Gastroesophageal sphincter (tissue), 4 donors: ENCODE measurements around the gene PTCH1. TPM values are rescaled to one million over a fixed set of nuclear protein-coding genes. Genes with fewer than 3 reads are reported as not detected.

Experiments used
- ATAC-seq: fragments of 150-250 bp; one replicate; pipeline ENCODE4 v1.9.1; 2016; ENCODE audit warnings: mild to moderate bottlenecking, moderate library complexity
- H3K27ac ChIP-seq, 4 donors: fragments of 200-600 bp; sonication (generic) in 3 of 4; 1 replicate in 3 of 4; 2 replicates in 1 of 4; pipeline ENCODE4 v1.5.1; 2016 to 2019
- H3K27me3 ChIP-seq: fragments of 200-600 bp; sonication (generic); one replicate; pipeline ENCODE4 v1.5.1; 2019
- H3K36me3 ChIP-seq, 2 donors: fragments of 200-600 bp; sonication (generic); one replicate each; pipeline ENCODE4 v1.5.1; 2019; ENCODE audit warnings: control low read depth in 1 of 2
- H3K4me1 ChIP-seq, 3 donors: fragments of 200-600 bp; sonication (generic); 1 replicate in 2 of 3; 2 replicates in 1 of 3; pipeline ENCODE4 v1.5.1; 2016 to 2019; ENCODE audit warnings: control low read depth in 2 of 3
- H3K4me3 ChIP-seq, 2 donors: fragments of 200-600 bp; sonication (generic); one replicate each; pipeline ENCODE4 v1.5.1; 2019; ENCODE audit warnings: mild to moderate bottlenecking in 1 of 2, moderate library complexity in 1 of 2
- H3K9me3 ChIP-seq, 3 donors: fragments of 200-600 bp; sonication (generic); one replicate each; pipeline ENCODE4 v1.5.1; 2017 to 2019; ENCODE audit warnings: control low read depth in 2 of 3
- EP300 ChIP-seq: sonication (generic); formaldehyde crosslinking; IDR thresholded peaks from one replicate; pipeline ENCODE4 v1.6.1; 2017; ENCODE audit warnings: antibody characterized with exemption, mild to moderate bottlenecking
- POLR2A ChIP-seq, 2 donors: fragments of 450-650 bp; IDR thresholded peaks; one replicate each; pipeline ENCODE4 v1.6.1; 2017; ENCODE audit warnings: antibody characterized with exemption in 2 of 2, mild to moderate bottlenecking in 2 of 2, moderate library complexity in 1 of 2
- POLR2AphosphoS5 ChIP-seq: sonication (generic); formaldehyde crosslinking; IDR thresholded peaks from one replicate; pipeline ENCODE4 v1.6.1; 2017; ENCODE audit warnings: antibody characterized with exemption
- WGBS, 2 donors: methylation state at CpG; one replicate each; pipeline ENCODE4 v1.1.5; 2018; ENCODE audit warnings: low coverage in 1 of 2; 5-methylcytosine and 5-hydroxymethylcytosine counted together
- total RNA-seq, 4 donors: library from RNA; depleted of rRNA; stranded (reverse); fragments of >200 nt; gene quantifications; one replicate each; pipeline ENCODE4 v1.1.0, GENCODE V29; 2016
- TF ChIP-seq, protein P1 (sequence below), 4 experiments: fragments of 200-600 bp in 2 of 4; fragments of 450-650 bp in 2 of 4; sonication (generic) in 1 of 4; IDR thresholded peaks; one replicate each; pipeline ENCODE4 v1.5.1; 2017 to 2019; ENCODE audit warnings: antibody characterized with exemption in 4 of 4, mild to moderate bottlenecking in 2 of 4, moderate library complexity in 2 of 4

Gene PTCH1
- total RNA-seq, 4 donors from 2014 or later, result 12.5 to 20.3 (median 15.5) TPM

DNA sequence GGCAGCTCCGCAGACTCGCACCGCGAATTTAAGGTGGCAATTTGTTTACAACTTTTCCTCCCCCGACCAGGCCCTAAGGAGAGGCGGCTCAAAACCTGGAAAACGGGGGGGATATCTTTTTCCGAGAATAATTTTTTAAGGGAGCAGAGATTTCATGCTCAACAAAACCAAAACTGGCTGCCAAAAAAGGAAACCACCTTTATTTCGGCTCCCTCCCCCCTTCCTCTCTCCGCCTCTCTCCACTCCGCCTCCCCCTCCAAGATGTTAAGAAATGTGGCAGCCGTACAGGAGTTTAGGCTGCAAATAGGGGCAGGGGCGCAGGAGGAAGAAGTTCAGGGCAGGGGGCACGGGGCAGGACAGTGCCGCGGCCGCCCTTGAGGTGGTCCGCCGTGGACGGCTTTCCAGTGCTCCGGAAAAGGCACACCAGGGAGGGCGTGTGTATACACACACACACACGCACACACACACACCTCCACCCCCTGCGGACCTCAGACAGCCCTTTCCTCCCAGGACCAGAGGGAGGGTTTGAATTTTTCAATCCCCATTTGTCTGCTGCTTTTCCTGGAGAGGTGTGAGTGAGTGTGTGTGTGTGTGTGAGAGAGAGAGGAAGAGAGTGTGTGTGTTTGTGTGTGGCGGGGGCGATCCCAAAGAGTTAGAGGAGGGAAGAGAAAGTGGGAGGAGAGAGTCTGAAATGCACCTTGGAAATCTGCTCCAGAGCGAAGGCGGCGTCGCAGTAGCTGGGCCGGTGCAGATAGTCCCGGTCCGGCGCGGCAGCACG is 9.1 kb downstream of the PTCH1 start:
- no peaks in the 10 kb centered on the region for H3K36me3 ChIP-seq
- H3K9me3 ChIP-seq, result no peaks in the 10 kb centered on the region
- no peak for TF ChIP-seq EP300
- TF ChIP-seq, protein P1, sequence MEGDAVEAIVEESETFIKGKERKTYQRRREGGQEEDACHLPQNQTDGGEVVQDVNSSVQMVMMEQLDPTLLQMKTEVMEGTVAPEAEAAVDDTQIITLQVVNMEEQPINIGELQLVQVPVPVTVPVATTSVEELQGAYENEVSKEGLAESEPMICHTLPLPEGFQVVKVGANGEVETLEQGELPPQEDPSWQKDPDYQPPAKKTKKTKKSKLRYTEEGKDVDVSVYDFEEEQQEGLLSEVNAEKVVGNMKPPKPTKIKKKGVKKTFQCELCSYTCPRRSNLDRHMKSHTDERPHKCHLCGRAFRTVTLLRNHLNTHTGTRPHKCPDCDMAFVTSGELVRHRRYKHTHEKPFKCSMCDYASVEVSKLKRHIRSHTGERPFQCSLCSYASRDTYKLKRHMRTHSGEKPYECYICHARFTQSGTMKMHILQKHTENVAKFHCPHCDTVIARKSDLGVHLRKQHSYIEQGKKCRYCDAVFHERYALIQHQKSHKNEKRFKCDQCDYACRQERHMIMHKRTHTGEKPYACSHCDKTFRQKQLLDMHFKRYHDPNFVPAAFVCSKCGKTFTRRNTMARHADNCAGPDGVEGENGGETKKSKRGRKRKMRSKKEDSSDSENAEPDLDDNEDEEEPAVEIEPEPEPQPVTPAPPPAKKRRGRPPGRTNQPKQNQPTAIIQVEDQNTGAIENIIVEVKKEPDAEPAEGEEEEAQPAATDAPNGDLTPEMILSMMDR (IDR thresholded peaks at IDR 0.05), result no peak
- peak; percentile 19 to 40 for TF ChIP-seq POLR2A (IDR thresholded peaks at IDR 0.05)
- TF ChIP-seq POLR2AphosphoS5, result peak; percentile 3
- WGBS, 2 donors, result 0 to 1% methylated on average over 4 to 17 of the region's 36 CpGs
- peaks cover 0 to 49% (median 8%) of the 10 kb centered on the region in 3 donors for H3K4me1 ChIP-seq
- no peaks in the 10 kb centered on the region for H3K27me3 ChIP-seq
- ATAC-seq, result no peak
- peak overlapping the region; percentile 69 to 92 for H3K4me3 ChIP-seq
- peak overlapping the region; percentile 60 to 94 (median 92) for H3K27ac ChIP-seq

DNA sequence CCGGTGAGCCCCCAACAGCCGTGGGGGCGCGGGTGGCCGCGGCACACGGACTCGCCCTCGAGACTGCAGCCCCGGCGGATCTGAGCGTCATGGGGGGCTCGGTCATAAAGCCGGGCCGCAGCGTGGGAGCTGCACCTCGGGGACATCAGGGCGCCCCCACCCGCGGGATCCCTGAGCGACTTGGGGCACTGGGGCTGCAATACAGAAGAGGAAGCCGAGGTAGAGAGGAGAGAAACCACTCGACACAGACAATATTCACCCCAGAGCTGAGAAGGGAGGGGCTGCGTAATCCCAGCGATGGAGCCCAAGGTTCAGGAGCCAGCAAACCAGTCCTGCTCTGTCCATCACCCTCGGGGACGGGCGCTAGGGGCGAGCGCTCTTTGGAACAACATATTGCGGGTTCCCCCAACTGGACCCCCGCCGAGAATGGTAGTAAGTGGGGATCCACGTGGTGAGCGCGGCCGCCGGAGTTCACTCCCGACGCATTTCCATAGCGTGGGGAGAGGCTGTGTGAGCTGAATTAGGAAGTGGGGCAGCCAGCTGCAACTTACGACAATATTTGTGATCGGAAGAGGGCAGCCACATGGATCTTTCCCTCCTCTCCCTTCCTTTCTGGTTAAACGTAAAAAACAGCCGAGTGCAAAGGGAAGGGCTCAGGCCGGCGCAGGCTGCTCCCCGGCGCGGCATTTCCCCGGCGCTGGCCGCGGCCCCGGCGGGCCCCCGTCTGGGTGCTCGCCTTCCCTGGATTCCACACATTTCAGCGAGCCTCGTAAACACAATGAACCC is 9.9 kb downstream of the PTCH1 start:
- Histone ChIP-seq H3K4me3 (peak overlapping the region; percentile 69 to 92), H3K27me3 (no peaks in the 10 kb centered on the region), H3K9me3 (no peaks in the 10 kb centered on the region), H3K4me1 (peaks cover 0 to 44% (median 8%) of the 10 kb centered on the region in 3 donors), H3K36me3 (no peaks in the 10 kb centered on the region), H3K27ac (peak overlapping the region; percentile 60 to 94 (median 92))
- ATAC-seq, result no peak
- TF ChIP-seq, protein P1 (IDR thresholded peaks at IDR 0.05), result peak in 1 of 4 experiments; percentile 12
- peak; percentile 43 to 52 for TF ChIP-seq POLR2A (IDR thresholded peaks at IDR 0.05)
- TF ChIP-seq EP300, result no peak
- peak; percentile 58 for TF ChIP-seq POLR2AphosphoS5
- 0 to 7% methylated on average over 3 to 11 of the region's 60 CpGs for WGBS, 2 donors

GRCh38 chr9:95506428-95506677 is 10.4 kb downstream of the PTCH1 start:
- no peaks in the 10 kb centered on the region for H3K27me3 ChIP-seq
- H3K9me3 ChIP-seq, result no peaks in the 10 kb centered on the region
- peaks cover 0 to 39% (median 8%) of the 10 kb centered on the region in 3 donors for H3K4me1 ChIP-seq
- H3K27ac ChIP-seq, result peak overlapping the region; percentile 60 to 94 (median 92)
- TF ChIP-seq EP300, result no peak
- TF ChIP-seq POLR2A (IDR thresholded peaks at IDR 0.05), result peak in 1 of 2 donors; percentile 1
- peak overlapping the region; percentile 69 to 92 for H3K4me3 ChIP-seq
- no peak for ATAC-seq
- no peaks in the 10 kb centered on the region for H3K36me3 ChIP-seq
- WGBS, 2 donors, result no CpG with 5 or more reads among the region's 23 CpGs

DNA sequence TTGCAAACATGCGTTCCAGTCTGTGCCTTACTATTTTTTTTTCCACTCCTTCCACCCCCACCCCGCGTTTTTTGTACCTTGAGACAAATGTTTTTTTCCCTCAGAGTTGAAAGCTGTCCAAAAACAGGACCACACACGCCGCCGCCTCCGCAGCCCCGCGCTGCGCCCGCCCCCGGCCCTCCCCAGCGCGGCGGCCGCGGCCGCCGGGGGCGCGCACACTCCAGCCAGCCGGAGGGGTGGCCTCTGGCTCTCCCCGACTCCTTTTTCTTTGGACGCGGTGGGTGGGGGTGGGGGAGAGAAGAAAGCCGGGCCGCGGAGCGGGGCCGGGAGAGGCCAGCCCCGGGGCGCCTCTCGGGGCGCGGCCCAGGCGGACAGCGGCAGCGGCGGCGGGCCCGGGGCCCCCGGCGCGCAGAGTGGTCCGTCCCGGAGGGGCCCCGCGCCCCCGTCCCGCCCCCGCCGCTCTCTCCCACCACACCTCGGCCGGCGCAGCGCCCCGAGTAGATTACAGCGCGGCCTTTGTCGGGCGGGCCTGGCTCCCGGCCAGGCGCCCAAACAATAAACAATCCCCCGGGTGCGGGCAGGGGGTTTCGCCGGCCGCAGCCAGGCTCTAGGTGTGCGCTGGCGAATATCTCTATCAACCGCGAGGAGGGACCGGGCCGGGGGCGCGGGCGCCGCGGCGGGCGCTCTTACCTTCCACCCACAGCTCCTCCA is 10.9 kb downstream of the PTCH1 start:
- no peaks in the 10 kb centered on the region for H3K9me3 ChIP-seq
- peak overlapping the region; percentile 60 to 94 (median 92) for H3K27ac ChIP-seq
- H3K27me3 ChIP-seq, result no peaks in the 10 kb centered on the region
- WGBS, 2 donors, result 0% methylated on average over 3 to 4 of the region's 81 CpGs
- no peak for TF ChIP-seq EP300
- TF ChIP-seq POLR2A (IDR thresholded peaks at IDR 0.05), result no peak
- peak; percentile 5 for TF ChIP-seq POLR2AphosphoS5
- TF ChIP-seq, protein P1 (IDR thresholded peaks at IDR 0.05), result peak in 1 of 4 experiments; percentile 15
- no peaks in the 10 kb centered on the region for H3K36me3 ChIP-seq
- peak overlapping the region; percentile 69 to 92 for H3K4me3 ChIP-seq
- ATAC-seq, result peak; percentile 37
- peaks cover 0 to 39% (median 8%) of the 10 kb centered on the region in 3 donors for H3K4me1 ChIP-seq

DNA sequence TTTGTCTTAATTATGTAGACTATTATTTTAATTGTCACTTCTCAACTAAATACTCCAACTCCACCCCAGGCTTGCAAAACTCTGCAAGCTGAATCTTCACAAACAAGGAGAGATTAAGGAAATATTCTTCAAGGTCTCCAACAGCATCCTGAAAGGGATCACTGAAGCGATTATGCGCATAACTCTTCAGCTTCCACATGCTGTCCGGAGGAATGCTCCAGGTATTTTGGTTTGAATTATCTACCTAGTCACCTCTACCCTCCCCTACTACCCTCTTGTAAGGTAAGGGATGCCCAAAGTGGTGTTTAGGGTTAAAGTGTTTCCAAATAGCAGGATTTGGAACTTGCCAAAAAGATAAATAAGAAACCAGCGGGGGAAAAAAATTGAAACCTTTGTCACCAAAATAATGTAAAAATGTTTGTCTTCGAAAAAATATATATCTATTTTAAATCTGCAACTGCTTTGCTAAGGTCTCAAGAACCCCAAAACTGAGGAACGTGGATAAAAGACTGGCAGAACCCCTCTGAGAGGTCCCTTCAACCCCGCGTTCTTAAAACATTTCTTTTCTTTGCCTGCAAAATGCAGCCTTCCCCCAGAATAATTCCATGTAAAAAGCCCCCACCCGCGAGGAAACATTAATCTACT is 11.6 kb downstream of the PTCH1 start:
- Histone ChIP-seq H3K27ac (peak overlapping the region in 2 of 4 donors; percentile 91 to 94), H3K4me3 (peak overlapping the region; percentile 69 to 92), H3K36me3 (no peaks in the 10 kb centered on the region), H3K4me1 (peaks cover 0 to 44% (median 8%) of the 10 kb centered on the region in 3 donors), H3K9me3 (no peaks in the 10 kb centered on the region), H3K27me3 (no peaks in the 10 kb centered on the region)
- TF ChIP-seq POLR2AphosphoS5, result no peak
- no peak for TF ChIP-seq POLR2A (IDR thresholded peaks at IDR 0.05)
- TF ChIP-seq, protein P1 (IDR thresholded peaks at IDR 0.05), result no peak
- no peak for TF ChIP-seq EP300
- WGBS, 2 donors, result 20 to 29% methylated on average over 10 of the region's 10 CpGs
- no peak for ATAC-seq
